ENCODE measurements around the gene SH3BP5.
"Not testable (repeated sequence)": the region's sequence is repeated elsewhere in the genome, so short reads cannot be mapped to it uniquely, and the experiment has no call there.

GRCh38 chr3:15356651-15357061 lies 24.3 kb upstream of the SH3BP5 start:
- not testable (repeated sequence) for TF ChIP-seq CTCF, POLR2A (IDR thresholded peaks at IDR 0.05)
